ENCODE results near the gene AADACL2.
"Not testable (repeated sequence)": the region's sequence is repeated elsewhere in the genome, so short reads cannot be mapped to it uniquely, and the experiment has no call there.

AADACL2 gene

DNA sequence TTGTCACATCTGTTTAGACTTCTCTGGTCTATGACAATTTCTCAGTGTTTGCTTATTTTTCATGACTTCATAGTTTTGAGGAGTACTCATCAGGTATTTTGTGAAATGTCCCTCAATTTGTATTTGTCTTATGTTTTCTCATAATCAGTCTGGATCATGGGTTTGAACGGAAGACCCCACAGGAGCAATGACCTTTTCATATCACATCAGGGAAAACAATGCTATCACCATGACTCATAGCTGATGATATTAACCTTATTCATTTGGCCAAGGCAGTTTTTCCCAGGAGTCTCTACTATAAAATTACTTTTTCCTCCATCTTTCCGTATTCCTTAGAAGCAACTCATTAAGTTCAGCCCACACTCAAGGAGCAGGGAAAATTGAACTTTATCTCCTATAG is 32.7 kb downstream of the AADACL2 start:
- no peak for DNase-seq (ENCODE audit: low read depth)

DNA sequence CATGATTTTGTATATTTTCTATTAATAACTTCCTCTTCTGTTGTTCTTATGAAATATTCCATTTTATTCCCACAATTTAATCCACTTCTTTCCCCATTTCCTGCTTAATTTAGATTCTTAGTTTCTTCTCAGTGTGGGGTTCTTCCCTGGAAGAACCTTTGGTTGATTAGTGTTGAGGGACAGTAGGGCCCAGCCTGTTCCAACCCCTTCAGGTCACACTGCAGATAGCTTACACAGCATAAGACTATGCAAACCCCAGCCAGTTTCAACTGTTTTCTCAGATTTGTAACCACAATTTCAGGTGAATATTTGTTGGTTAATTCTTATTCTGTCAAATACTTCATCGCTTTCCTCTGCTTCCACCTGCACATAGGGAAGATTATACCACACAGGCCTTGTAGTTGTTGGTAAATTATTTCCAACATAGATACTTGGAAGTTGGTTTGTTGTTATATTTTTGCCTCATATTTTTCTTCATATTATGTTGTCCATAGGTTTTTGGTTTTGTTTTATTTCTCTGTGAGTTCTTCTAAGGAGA is 34.7 kb downstream of the AADACL2 start:
- no peak for DNase-seq (ENCODE audit: low read depth)

- DNase-seq (ENCODE audit: low read depth) = no peak
Observed at GRCh38 chr3:151769175-151769574, 35.4 kb downstream of the AADACL2 start.

- DNase-seq (ENCODE audit: low read depth) = no peak
Observed at GRCh38 chr3:151770956-151771355, 37.2 kb downstream of the AADACL2 start.

GRCh38 chr3:151772825-151773480 is 39.2 kb downstream of the AADACL2 start:
- no peak for DNase-seq (ENCODE audit: low read depth)

GRCh38 chr3:151774235-151774634 is 40.5 kb downstream of the AADACL2 start:
- no peak for DNase-seq (ENCODE audit: low read depth)

DNA sequence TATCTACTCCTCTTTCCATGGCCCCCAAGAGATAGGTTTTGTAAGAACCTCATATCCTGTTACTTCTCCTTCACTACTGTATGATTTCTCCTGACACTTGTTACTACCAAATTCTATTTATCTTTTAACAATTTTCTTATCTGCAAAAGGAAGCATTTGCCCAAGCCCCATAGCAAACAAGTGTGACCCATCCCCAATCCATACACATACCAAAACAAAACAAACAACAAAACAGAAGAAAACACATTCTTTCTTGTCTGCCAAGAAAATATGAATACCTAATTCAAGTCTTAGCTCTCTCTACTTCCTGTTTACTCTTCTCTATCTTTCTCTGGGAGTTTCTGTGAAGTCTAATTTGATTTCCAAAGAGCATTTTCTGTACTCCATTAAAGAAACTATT is 41.2 kb downstream of the AADACL2 start:
- DNase-seq (ENCODE audit: low read depth) = no peak

DNA sequence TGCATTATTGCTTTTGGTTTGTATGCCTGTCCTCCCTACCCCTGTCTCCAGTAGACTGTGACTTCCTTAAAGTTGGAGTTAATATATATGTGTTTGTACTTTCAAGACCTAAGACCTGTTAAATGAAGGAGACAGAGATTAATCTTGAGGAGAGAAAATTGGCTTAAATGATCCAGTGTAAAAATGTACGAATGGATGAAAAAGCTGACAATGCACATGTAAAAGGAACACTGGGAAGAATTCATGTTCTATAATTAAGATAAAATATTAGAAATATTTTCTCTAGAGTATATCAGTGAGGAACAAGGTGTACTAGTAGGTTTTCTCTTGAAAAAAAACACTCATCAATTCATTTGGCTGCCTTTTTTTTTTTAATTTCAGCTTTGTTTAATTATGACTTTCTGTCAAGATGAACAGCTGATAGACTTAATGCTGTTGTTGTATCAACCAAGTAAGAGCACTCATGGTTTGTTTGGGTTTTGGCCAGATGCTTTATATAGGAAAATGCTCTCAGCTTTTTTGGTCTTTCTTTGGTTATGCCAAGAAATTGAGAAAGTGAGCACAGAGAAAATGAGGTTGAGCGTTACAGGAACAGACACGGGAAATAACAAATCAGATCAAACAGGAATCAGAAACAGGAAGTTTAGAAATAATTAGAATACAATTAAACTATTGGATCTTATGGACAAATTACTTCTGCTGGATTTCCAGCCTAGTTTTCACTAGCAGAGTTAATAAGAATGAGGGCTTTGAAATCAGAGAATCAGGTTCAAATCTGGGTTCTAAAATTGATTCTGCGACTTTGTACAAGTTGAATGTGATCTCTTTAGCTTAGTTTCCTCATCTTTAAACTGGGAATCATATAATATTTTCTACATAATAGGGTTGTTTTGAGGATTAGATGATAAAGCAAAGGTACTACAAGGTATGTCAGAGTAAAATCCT is 41.9 kb downstream of the AADACL2 start:
- DNase-seq (ENCODE audit: low read depth) = no peak

GRCh38 chr3:151776259-151776740 is 42.6 kb downstream of the AADACL2 start:
- no peak for DNase-seq (ENCODE audit: low read depth)

DNA sequence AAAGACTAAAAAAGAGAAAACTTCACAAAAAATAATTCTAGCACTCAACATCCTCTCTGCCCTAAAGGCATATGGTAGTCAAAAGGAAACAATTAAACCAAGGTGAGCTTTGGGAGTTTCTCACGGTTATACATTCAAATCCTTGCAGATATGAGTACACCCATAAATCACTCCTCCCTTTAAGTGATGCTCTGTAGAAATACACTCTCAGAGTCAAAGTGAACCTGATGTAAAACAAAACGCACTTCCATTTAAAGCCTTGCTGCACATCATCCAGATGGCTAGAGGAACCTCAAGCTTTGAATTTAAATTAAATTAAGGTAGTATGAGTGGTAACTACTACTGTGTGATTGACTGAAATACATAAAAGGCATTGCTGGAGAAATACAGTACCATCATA is 44.2 kb downstream of the AADACL2 start:
- DNase-seq (ENCODE audit: low read depth) = no peak

GRCh38 chr3:151787626-151788025 is 53.9 kb downstream of the AADACL2 start:
- DNase-seq (ENCODE audit: low read depth) = no peak

DNA sequence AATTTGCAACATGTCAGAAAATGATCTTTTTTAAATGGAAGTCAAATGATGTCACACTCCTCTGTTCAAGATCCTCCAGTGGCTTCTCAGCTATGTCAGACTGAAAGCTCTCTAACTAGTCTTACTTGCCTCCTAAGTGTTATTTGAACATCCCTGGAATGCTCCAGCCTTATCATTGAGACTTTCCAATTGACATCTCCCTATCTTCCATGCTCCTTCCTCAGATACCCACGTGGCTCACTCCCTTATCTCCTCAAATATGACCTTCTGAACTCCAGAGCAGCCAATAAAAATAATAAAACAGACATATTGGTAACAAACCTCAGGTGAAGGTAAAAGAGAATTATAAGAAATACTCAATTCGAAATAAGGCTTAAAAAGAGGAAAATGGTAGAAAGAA is 54.7 kb downstream of the AADACL2 start:
- no peak for DNase-seq (ENCODE audit: low read depth)

GRCh38 chr3:151789853-151790463 is 56.2 kb downstream of the AADACL2 start:
- no peak for DNase-seq (ENCODE audit: low read depth)

DNA sequence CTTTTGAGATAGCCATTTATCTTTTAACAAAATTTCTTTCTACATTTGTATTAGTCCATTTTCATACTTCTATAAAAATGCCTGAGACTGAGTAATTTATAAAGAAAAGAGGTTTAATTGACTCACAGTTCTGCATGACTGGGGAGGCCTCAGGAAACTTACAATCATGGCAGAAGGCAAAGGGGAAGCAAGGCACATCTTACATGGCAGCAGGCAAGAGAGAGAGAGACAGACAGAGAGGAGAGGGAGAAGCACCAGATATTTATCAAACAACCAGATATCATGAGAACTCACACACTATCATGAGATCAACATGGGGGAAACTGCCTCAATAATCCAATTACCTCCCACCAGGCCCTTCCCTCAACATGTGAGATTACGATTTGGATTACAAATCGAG is 57.0 kb downstream of the AADACL2 start:
- DNase-seq (ENCODE audit: low read depth) = not testable (repeated sequence)

DNA sequence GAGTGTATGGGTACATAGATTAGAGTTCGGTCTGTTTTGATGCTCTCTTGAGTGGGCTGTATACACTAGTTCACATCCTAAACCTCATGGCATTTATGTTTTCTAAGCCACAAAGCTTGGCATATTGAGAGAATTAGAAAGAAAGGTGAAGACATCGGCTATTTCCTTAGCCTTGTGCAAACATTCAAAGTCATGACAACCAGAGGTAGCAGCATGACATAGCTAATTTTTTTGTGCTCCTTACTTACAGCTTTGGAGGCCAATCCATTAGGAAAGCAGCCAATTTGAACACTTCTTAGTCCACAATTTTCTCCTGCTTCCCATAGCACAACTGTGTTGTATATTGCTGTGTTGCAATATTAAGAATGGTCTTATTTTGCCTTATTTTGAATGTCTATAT is 58.7 kb downstream of the AADACL2 start:
- DNase-seq (ENCODE audit: low read depth) = no peak

- no peak for DNase-seq (ENCODE audit: low read depth)
Observed at GRCh38 chr3:151793636-151794035, 59.9 kb downstream of the AADACL2 start.

DNA sequence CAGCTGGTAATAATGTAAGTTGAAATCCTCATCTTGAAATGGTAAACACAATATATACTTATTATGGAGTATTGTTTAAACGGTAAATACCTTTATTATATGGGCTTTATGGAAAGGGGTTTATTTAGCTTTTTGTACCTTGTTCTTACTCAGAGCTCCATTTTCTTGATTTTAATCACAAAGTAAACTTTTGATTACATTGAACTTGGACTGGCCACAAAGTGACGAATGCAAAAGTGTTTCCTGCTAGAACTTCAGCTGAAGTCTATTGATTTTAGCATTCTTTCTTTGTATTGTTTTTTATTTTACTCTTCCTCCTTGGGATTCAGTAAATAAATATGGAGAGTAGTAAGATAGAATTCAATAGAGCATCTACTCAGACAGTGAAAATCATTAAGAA is 60.4 kb downstream of the AADACL2 start:
- DNase-seq (ENCODE audit: low read depth) = no peak

DNA sequence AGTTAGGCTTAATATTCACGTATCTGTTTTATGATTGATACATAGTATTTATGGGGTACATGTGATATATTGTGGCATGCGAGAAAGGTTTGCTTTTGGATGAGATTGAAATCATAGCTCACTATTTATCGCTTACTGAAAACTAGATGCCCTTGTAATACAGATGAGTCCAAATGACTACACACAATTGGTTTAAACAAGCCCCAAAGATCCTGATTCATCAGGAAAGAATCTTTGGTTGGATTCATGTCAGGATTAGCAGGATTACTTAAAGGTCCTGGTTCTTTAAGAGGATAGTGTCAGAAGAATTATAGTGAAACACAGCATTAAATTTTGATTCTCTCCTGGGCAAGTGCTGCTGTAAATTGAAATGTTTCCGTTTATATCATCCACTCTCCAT is 61.5 kb downstream of the AADACL2 start:
- DNase-seq (ENCODE audit: low read depth) = no peak

DNA sequence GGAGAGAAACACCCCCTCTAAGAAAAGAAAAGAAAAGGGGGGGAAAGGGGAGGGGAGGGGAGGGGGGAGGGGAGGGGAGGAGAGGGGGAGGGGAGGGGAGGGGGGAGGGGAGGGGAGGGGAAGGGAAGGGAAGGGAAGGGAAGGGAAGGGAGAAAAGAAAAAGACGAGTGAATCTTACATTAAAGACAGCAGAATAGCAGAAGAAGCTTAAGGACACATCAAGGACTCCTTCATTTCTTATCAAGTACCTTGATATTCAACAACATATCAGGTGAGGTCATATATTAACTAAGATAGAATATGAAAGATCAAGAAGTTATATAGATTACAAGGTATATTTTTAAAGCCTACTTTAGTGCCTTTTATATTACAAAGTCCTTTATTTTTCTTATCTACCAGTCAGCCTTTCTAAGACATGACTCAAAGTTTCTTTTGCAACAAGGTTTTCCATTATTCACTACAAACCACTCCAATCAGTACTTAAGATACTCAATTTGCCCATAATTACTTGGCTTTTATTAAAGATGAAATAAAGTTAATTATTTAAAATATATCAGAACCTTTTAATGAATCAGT is 62.5 kb downstream of the AADACL2 start:
- DNase-seq (ENCODE audit: low read depth) = no peak

- no peak for DNase-seq (ENCODE audit: low read depth)
Observed at GRCh38 chr3:151798466-151798865, 64.7 kb downstream of the AADACL2 start.

GRCh38 chr3:151800431-151800830 is 66.7 kb downstream of the AADACL2 start:
- DNase-seq (ENCODE audit: low read depth) = no peak

- DNase-seq (ENCODE audit: low read depth) = no peak
Observed at GRCh38 chr3:151804267-151804666, 70.5 kb downstream of the AADACL2 start.

Data from stimulated activated CD8-positive, alpha-beta memory T cell treated with anti-CD3 and anti-CD28 coated beads, Interleukin-12 subunit alpha, Interleukin-12 subunit beta, amount 100 ng/mL, for 4 hours (primary cell).